Esophagus muscularis mucosa (tissue), 4 donors: Measurements from ENCODE around the gene PTGES. TPM values are rescaled to one million over a fixed set of nuclear protein-coding genes. Genes with fewer than 3 reads are reported as not detected.

Experiments
- DNase-seq: peaks from one replicate; pipeline ENCODE4 v3.0.0-alpha.2; 2017; ENCODE audit errors: extremely low spot score
- H3K27ac ChIP-seq, 4 donors: fragments of 200-600 bp; sonication (generic); replicated peaks in 1 of 4; 1 replicate in 3 of 4; 2 replicates in 1 of 4; pipeline ENCODE4 v1.5.1; 2016 to 2019; ENCODE audit warnings: mild to moderate bottlenecking in 1 of 4
- H3K27me3 ChIP-seq, 4 donors: fragments of 200-600 bp; sonication (generic); one replicate each; pipeline versions ENCODE4 v1.5.1 to v1.6.0; 2016 to 2019
- H3K36me3 ChIP-seq, 4 donors: fragments of 200-600 bp; sonication (generic); one replicate each; pipeline ENCODE4 v1.5.1; 2016 to 2019
- H3K4me1 ChIP-seq, 4 donors: fragments of 200-600 bp; sonication (generic); one replicate each; pipeline ENCODE4 v1.5.1; 2016 to 2019
- H3K4me3 ChIP-seq, 4 donors: fragments of 200-600 bp; sonication (generic); 1 replicate in 2 of 4; 2 replicates in 2 of 4; pipeline ENCODE4 v1.5.1; 2016 to 2019; ENCODE audit warnings: mild to moderate bottlenecking in 4 of 4, moderate library complexity in 1 of 4
- H3K9me3 ChIP-seq, 4 donors: fragments of 200-600 bp; sonication (generic); 1 replicate in 3 of 4; 2 replicates in 1 of 4; pipeline ENCODE4 v1.5.1; 2016 to 2019
- CTCF ChIP-seq, 3 experiments: fragments of 200-600 bp in 2 of 3; fragments of 450-650 bp in 1 of 3; sonication (generic) in 2 of 3; IDR thresholded peaks; one replicate each; pipeline ENCODE4 v1.5.1; 2017 to 2019; ENCODE audit warnings: antibody characterized with exemption in 3 of 3, mild to moderate bottlenecking in 2 of 3, moderate library complexity in 1 of 3
- EP300 ChIP-seq: sonication (generic); formaldehyde crosslinking; IDR thresholded peaks from one replicate; pipeline ENCODE4 v1.6.1; 2017; ENCODE audit warnings: antibody characterized with exemption
- POLR2A ChIP-seq: fragments of 450-650 bp; IDR thresholded peaks from one replicate; pipeline ENCODE4 v1.6.1; 2017; ENCODE audit warnings: antibody characterized with exemption, moderate library complexity, mild to moderate bottlenecking, low read depth
- POLR2AphosphoS5 ChIP-seq, 2 donors: sonication (generic); formaldehyde crosslinking; IDR thresholded peaks; one replicate each; pipeline ENCODE4 v1.6.1; 2017; ENCODE audit warnings: antibody characterized with exemption in 2 of 2
- WGBS: methylation state at CpG from one replicate; pipeline ENCODE4 v1.1.5; 2018; 5-methylcytosine and 5-hydroxymethylcytosine counted together
- intact Hi-C: fragments of 100-400 bp; cut with DNase I; formaldehyde crosslinking; loops from one replicate; pipeline ENCODE4 v1.15.1; 2023
- total RNA-seq, 4 donors: library from RNA; depleted of rRNA; stranded (reverse); fragments of >200 nt; gene quantifications; one replicate each; pipeline versions ENCODE4 v1.1.0 to v1.2.1, GENCODE V29; 2016

Gene PTGES
- total RNA-seq, 4 donors from 2014 or later = 1.7 to 4.6 (median 4.3) TPM

- intact Hi-C loops = no loop called here
- no peak overlapping the region for H3K4me3 ChIP-seq
- H3K36me3 ChIP-seq = no peaks in the 10 kb centered on the region
- no peak for DNase-seq
- WGBS = 77% methylated on average over 8 of the region's 8 CpGs
- no peak overlapping the region for H3K27ac ChIP-seq
- no peaks in the 10 kb centered on the region for H3K9me3 ChIP-seq
- TF ChIP-seq CTCF (IDR thresholded peaks at IDR 0.05) = no peak
- no peak for TF ChIP-seq POLR2A
- TF ChIP-seq POLR2AphosphoS5 (IDR thresholded peaks at IDR 0.05) = no peak
- TF ChIP-seq EP300 = no peak
- no peaks in the 10 kb centered on the region for H3K27me3 ChIP-seq
- peaks cover 7 to 25% (median 17%) of the 10 kb centered on the region in 4 donors for H3K4me1 ChIP-seq
These were observed 28.3 kb upstream of the PTGES start for GRCh38 chr9:129781131-129781530.

GRCh38 chr9:129779560-129780190, 26.8 kb upstream of the PTGES start:
- Histone ChIP-seq H3K27me3 (no peaks in the 10 kb centered on the region), H3K27ac (no peak overlapping the region), H3K4me3 (no peak overlapping the region), H3K9me3 (no peaks in the 10 kb centered on the region), H3K36me3 (no peaks in the 10 kb centered on the region), H3K4me1 (peaks cover 7 to 25% (median 17%) of the 10 kb centered on the region in 4 donors)
- TF ChIP-seq CTCF (IDR thresholded peaks at IDR 0.05) (no peak), EP300 (no peak), POLR2AphosphoS5 (IDR thresholded peaks at IDR 0.05) (no peak), POLR2A (no peak)
- no peak for DNase-seq
- 86% methylated on average over 7 of the region's 7 CpGs for WGBS
- intact Hi-C loops = no loop called here

- no peak overlapping the region for H3K27ac ChIP-seq
- DNase-seq = no peak
- H3K4me3 ChIP-seq = no peak overlapping the region
- TF ChIP-seq CTCF (IDR thresholded peaks at IDR 0.05) = no peak
- no peak for TF ChIP-seq EP300
- TF ChIP-seq POLR2A = no peak
- TF ChIP-seq POLR2AphosphoS5 (IDR thresholded peaks at IDR 0.05) = no peak
- no peaks in the 10 kb centered on the region for H3K36me3 ChIP-seq
- WGBS = 93% methylated on average over 3 of the region's 3 CpGs
- no peaks in the 10 kb centered on the region for H3K27me3 ChIP-seq
- intact Hi-C loops = no loop called here
- H3K4me1 ChIP-seq = peaks cover 7 to 21% (median 17%) of the 10 kb centered on the region in 4 donors
- no peaks in the 10 kb centered on the region for H3K9me3 ChIP-seq
These were observed 25.6 kb upstream of the PTGES start for GRCh38 chr9:129778469-129778868.

- H3K27ac ChIP-seq = peak overlapping the region; percentile 36 to 71 (median 60)
- no peaks in the 10 kb centered on the region for H3K9me3 ChIP-seq
- H3K27me3 ChIP-seq = no peaks in the 10 kb centered on the region
- DNase-seq = no peak
- intact Hi-C loops = no loop called here
- no peak overlapping the region for H3K4me3 ChIP-seq
- 70% methylated on average over 11 of the region's 11 CpGs for WGBS
- no peak for TF ChIP-seq POLR2AphosphoS5 (IDR thresholded peaks at IDR 0.05)
- TF ChIP-seq POLR2A = no peak
- peaks cover 7 to 19% (median 17%) of the 10 kb centered on the region in 4 donors for H3K4me1 ChIP-seq
- H3K36me3 ChIP-seq = no peaks in the 10 kb centered on the region
These were observed 24.9 kb upstream of the PTGES start for GRCh38 chr9:129777769-129778130.

- TF ChIP-seq POLR2AphosphoS5 (IDR thresholded peaks at IDR 0.05) (peak; percentile 34 to 56), EP300 (no peak)
- intact Hi-C loops = no loop called here
- no peaks in the 10 kb centered on the region for H3K36me3 ChIP-seq
- peak; percentile 97 for DNase-seq
- H3K27ac ChIP-seq = peak overlapping the region; percentile 36 to 71 (median 60)
- H3K4me3 ChIP-seq = peak overlapping the region in 3 of 4 donors; percentile 1 to 32 (median 9)
- no peaks in the 10 kb centered on the region for H3K27me3 ChIP-seq
- H3K4me1 ChIP-seq = peaks cover 7 to 19% (median 17%) of the 10 kb centered on the region in 4 donors
- no peaks in the 10 kb centered on the region for H3K9me3 ChIP-seq
- 11% methylated on average over 15 of the region's 16 CpGs for WGBS
These were observed 24.3 kb upstream of the PTGES start for GRCh38 chr9:129776938-129777768.
